Type B pancreatic cell (in vitro differentiated cells): ENCODE results near the gene NBEA. TPM values are rescaled to one million over a fixed set of nuclear protein-coding genes. Genes with fewer than 3 reads are reported as not detected.

Experiments used
- DNase-seq: peaks from one replicate; pipeline ENCODE4 v3.0.0; 2021; ENCODE audit warnings: mixed read lengths; ENCODE audit not compliant: unreplicated experiment; ENCODE audit errors: extremely low spot score
- H3K27ac Mint-ChIP-seq: 2 replicates; pipeline ENCODE4 v1.8.0; 2021; ENCODE audit warnings: mild to moderate bottlenecking, mixed read lengths
- H3K27me3 Mint-ChIP-seq: 2 replicates; pipeline ENCODE4 v1.8.0; 2021; ENCODE audit warnings: mixed read lengths
- H3K36me3 Mint-ChIP-seq: 2 replicates; pipeline ENCODE4 v1.8.0; 2021; ENCODE audit warnings: mixed read lengths
- H3K4me1 Mint-ChIP-seq: one replicate; pipeline ENCODE4 v1.8.0; 2021; ENCODE audit warnings: mixed read lengths; ENCODE audit not compliant: unreplicated experiment
- H3K4me3 Mint-ChIP-seq: 2 replicates; pipeline ENCODE4 v1.8.0; 2021; ENCODE audit warnings: mild to moderate bottlenecking, mixed read lengths
- H3K9me3 Mint-ChIP-seq: 2 replicates; pipeline ENCODE4 v1.8.0; 2021; ENCODE audit warnings: mixed read lengths
- CTCF ChIP-seq: fragments of 200-600 bp; sonication (generic); conservative IDR thresholded peaks from 2 replicates; pipeline ENCODE4 v1.5.0; 2021; ENCODE audit warnings: antibody characterized with exemption, mild to moderate bottlenecking
- total RNA-seq: library from RNA; stranded (reverse); gene quantifications from 2 replicates; pipeline ENCODE4 v1.2.1, GENCODE V29; 2021; ENCODE audit warnings: low replicate concordance

Gene NBEA
- total RNA-seq, 1 donor from 2014 or later = 20.8 TPM

- no peak for TF ChIP-seq CTCF
- Mint-ChIP-seq H3K27ac (no peak overlapping the region), H3K4me3 (no peak overlapping the region), H3K27me3 (peaks cover 29% of the 10 kb centered on the region), H3K36me3 (no peaks in the 10 kb centered on the region), H3K4me1 (peaks cover 44% of the 10 kb centered on the region), H3K9me3 (no peaks in the 10 kb centered on the region)
- no peak for DNase-seq
These were observed 776.0 kb downstream of the NBEA start for GRCh38 chr13:35718084-35718483.

GRCh38 chr13:35720290-35720689 lies 778.2 kb downstream of the NBEA start:
- no peak for TF ChIP-seq CTCF
- Mint-ChIP-seq H3K27ac (no peak overlapping the region), H3K4me1 (peaks cover 40% of the 10 kb centered on the region), H3K27me3 (peaks cover 39% of the 10 kb centered on the region), H3K4me3 (no peak overlapping the region), H3K9me3 (no peaks in the 10 kb centered on the region), H3K36me3 (no peaks in the 10 kb centered on the region)
- DNase-seq = no peak

GRCh38 chr13:35720690-35721554 lies 778.9 kb downstream of the NBEA start:
- Mint-ChIP-seq H3K27me3 (peaks cover 42% of the 10 kb centered on the region), H3K9me3 (no peaks in the 10 kb centered on the region), H3K4me3 (peak overlapping the region; percentile 26), H3K4me1 (peaks cover 34% of the 10 kb centered on the region), H3K36me3 (no peaks in the 10 kb centered on the region), H3K27ac (no peak overlapping the region)
- peak; percentile 80 for DNase-seq
- peak; percentile 99 for TF ChIP-seq CTCF
